OCI-LY7 (cell line): Measurements from ENCODE around the gene AKAP13.

Experiments used
- EZH2phosphoT487 ChIP-seq: fragments of 200-600 bp; sonication (generic); IDR thresholded peaks from 2 replicates; pipeline ENCODE4 v1.6.1; 2018; ENCODE audit warnings: low read depth, borderline replicate concordance, mild to moderate bottlenecking, mixed run types, antibody characterized with exemption, low read length, moderate library complexity, mixed read lengths
- TF ChIP-seq, protein P1 (sequence below): fragments of 200-600 bp; sonication (generic); conservative IDR thresholded peaks from 2 replicates; pipeline ENCODE4 v1.5.1; 2014; ENCODE audit warnings: mild to moderate bottlenecking, antibody characterized with exemption, low read length, moderate library complexity, mixed read lengths

DNA sequence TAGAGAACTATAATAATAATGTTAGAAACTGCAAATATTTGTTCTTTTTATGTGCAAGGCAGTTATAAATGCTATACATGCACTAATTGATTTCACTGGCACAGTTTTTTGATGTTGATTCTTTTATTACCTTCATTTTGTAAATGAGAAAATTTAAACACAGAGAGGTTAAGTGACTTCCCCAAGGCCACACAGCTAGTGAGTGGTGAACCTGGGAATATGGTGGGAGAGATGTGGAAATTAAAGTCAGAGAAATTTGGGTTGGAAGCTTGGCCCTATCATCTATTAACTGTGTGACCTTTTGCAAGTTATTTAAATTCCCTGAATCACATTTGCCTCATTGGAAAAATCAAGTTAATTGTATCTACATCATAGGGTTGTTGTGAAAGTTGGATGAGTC lies 39.6 kb upstream of the AKAP13 start:
- TF ChIP-seq, protein P1, sequence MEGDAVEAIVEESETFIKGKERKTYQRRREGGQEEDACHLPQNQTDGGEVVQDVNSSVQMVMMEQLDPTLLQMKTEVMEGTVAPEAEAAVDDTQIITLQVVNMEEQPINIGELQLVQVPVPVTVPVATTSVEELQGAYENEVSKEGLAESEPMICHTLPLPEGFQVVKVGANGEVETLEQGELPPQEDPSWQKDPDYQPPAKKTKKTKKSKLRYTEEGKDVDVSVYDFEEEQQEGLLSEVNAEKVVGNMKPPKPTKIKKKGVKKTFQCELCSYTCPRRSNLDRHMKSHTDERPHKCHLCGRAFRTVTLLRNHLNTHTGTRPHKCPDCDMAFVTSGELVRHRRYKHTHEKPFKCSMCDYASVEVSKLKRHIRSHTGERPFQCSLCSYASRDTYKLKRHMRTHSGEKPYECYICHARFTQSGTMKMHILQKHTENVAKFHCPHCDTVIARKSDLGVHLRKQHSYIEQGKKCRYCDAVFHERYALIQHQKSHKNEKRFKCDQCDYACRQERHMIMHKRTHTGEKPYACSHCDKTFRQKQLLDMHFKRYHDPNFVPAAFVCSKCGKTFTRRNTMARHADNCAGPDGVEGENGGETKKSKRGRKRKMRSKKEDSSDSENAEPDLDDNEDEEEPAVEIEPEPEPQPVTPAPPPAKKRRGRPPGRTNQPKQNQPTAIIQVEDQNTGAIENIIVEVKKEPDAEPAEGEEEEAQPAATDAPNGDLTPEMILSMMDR, result no peak
- TF ChIP-seq EZH2phosphoT487, result no peak
